HepG2 (cell line): Measurements from ENCODE around the gene SIVA1. TPM values are rescaled to one million over a fixed set of nuclear protein-coding genes. Genes with fewer than 3 reads are reported as not detected.
A peak's percentile ranks its signal among the peaks of the same experiment; 100 is the strongest.

Source experiments
- FOXK2 ChIP-seq: fragments of 450-650 bp; IDR thresholded peaks from 2 replicates; pipeline ENCODE4 v1.6.1; 2016
- IKZF4 ChIP-seq: sonication (generic); formaldehyde crosslinking; IDR thresholded peaks from 2 replicates; pipeline ENCODE4 v1.5.1; 2020; ENCODE audit warnings: borderline replicate concordance, mild to moderate bottlenecking, low read depth, missing genetic modification reagents; ENCODE audit errors: not compliant biosample characterization
- MAFF ChIP-seq: IDR thresholded peaks from 2 replicates; pipeline ENCODE4 v1.6.1; 2011; ENCODE audit warnings: low read depth, low read length, improper control_type of control experiment
- NFE2L2 ChIP-seq: fragments of 150-350 bp; IDR thresholded peaks from 2 replicates; pipeline ENCODE4 v1.6.1; 2014; ENCODE audit warnings: low read length
- SRF ChIP-seq: IDR thresholded peaks from 2 replicates; pipeline ENCODE4 v1.6.1; 2011; ENCODE audit warnings: mild to moderate bottlenecking, low read depth, low read length, moderate library complexity
- ZKSCAN1 ChIP-seq: fragments of 150-350 bp; IDR thresholded peaks from 2 replicates; pipeline ENCODE4 v1.6.1; 2014; ENCODE audit warnings: low read length
- ZNF343 ChIP-seq: sonication (generic); formaldehyde crosslinking; IDR thresholded peaks from 2 replicates; pipeline ENCODE4 v1.4.0; 2020; ENCODE audit warnings: mild to moderate bottlenecking, missing genetic modification reagents
- ZNF432 ChIP-seq: sonication (generic); formaldehyde crosslinking; IDR thresholded peaks from 2 replicates; pipeline ENCODE4 v1.5.0; 2020; ENCODE audit warnings: missing genetic modification reagents, mild to moderate bottlenecking, borderline replicate concordance
- ZNF510 ChIP-seq: sonication (generic); formaldehyde crosslinking; IDR thresholded peaks from 2 replicates; pipeline ENCODE4 v1.4.0; 2020; ENCODE audit warnings: low read depth, mild to moderate bottlenecking, missing genetic modification reagents
- ZNF577 ChIP-seq: sonication (generic); formaldehyde crosslinking; IDR thresholded peaks from 2 replicates; pipeline ENCODE4 v1.4.0; 2020; ENCODE audit warnings: mild to moderate bottlenecking, low read depth, missing genetic modification reagents, borderline replicate concordance
- ZNF7 ChIP-seq: IDR thresholded peaks from 2 replicates; pipeline ENCODE4 v1.6.1; 2016; ENCODE audit warnings: missing biosample characterization, missing genetic modification reagents
- ZNF709 ChIP-seq: sonication (generic); formaldehyde crosslinking; IDR thresholded peaks from 2 replicates; pipeline ENCODE4 v1.5.0; 2020; ENCODE audit warnings: mild to moderate bottlenecking, missing genetic modification reagents
- ZSCAN21 ChIP-seq: sonication (generic); formaldehyde crosslinking; IDR thresholded peaks from 2 replicates; pipeline ENCODE4 v1.8.0; 2022; ENCODE audit warnings: mild to moderate bottlenecking, missing genetic modification reagents, moderate library complexity, borderline replicate concordance
- polyA plus RNA-seq, 8 experiments: library from polyadenylated mRNA; depleted of rRNA in 3 of 8; stranded (reverse) in 7 of 8; unstranded in 1 of 8; fragments of >200 nt; fragmentation: Illumina TruSeq in 4 of 8; extraction: Trizol in 4 of 8; gene quantifications; 2 replicates each; pipeline versions ENCODE4 v1.2.1 to v1.2.3, GENCODE V29; 2011 to 2016; ENCODE audit warnings: low read depth in 4 of 8, missing spikeins in 1 of 8, mixed read lengths in 1 of 8; ENCODE audit not compliant: insufficient read depth in 1 of 8
- total RNA-seq, 5 experiments: library from RNA; depleted of rRNA; stranded (reverse); fragments of >200 nt; fragmentation: Illumina TruSeq; extraction: Trizol; gene quantifications; 2 replicates each; pipeline ENCODE4 v1.2.3, GENCODE V29; 2016; ENCODE audit warnings: low read depth in 1 of 5
- TF ChIP-seq, protein P1 (sequence below): sonication (generic); formaldehyde crosslinking; IDR thresholded peaks from 2 replicates; pipeline ENCODE4 v1.4.0; 2020; ENCODE audit warnings: mild to moderate bottlenecking, missing genetic modification reagents
- TF ChIP-seq, protein P2 (sequence below), 2 experiments: sonication (generic) in 1 of 2; formaldehyde crosslinking in 1 of 2; IDR thresholded peaks; 2 replicates each; pipeline versions ENCODE4 v1.4.0 to v1.6.1; 2018 to 2020; ENCODE audit warnings: missing genetic modification reagents in 2 of 2, borderline replicate concordance in 1 of 2, low read depth in 1 of 2, mild to moderate bottlenecking in 1 of 2, missing biosample characterization in 1 of 2
- TF ChIP-seq, protein P3 (sequence below): sonication (generic); formaldehyde crosslinking; IDR thresholded peaks from 2 replicates; pipeline ENCODE4 v1.4.0; 2020; ENCODE audit warnings: missing genetic modification reagents
- TF ChIP-seq, protein P4 (sequence below): sonication (generic); formaldehyde crosslinking; IDR thresholded peaks from 2 replicates; pipeline ENCODE4 v1.9.0; 2022; ENCODE audit warnings: missing genetic modification reagents, mild to moderate bottlenecking, borderline replicate concordance
- TF ChIP-seq, protein P5 (sequence below): sonication (generic); formaldehyde crosslinking; conservative IDR thresholded peaks from 2 replicates; pipeline ENCODE4 v1.8.0; 2022; ENCODE audit warnings: low read depth, missing genetic modification reagents
- TF ChIP-seq, protein P6 (sequence below): sonication (generic); formaldehyde crosslinking; IDR thresholded peaks from 2 replicates; pipeline ENCODE4 v1.4.0; 2020; ENCODE audit warnings: missing genetic modification reagents, borderline replicate concordance

SIVA1 gene
- total and polyA plus RNA-seq, 2 of the 13 experiments (the other 11 are each of a cell fraction or from before 2014, with no cell fraction given), result 123 to 186 TPM

DNA sequence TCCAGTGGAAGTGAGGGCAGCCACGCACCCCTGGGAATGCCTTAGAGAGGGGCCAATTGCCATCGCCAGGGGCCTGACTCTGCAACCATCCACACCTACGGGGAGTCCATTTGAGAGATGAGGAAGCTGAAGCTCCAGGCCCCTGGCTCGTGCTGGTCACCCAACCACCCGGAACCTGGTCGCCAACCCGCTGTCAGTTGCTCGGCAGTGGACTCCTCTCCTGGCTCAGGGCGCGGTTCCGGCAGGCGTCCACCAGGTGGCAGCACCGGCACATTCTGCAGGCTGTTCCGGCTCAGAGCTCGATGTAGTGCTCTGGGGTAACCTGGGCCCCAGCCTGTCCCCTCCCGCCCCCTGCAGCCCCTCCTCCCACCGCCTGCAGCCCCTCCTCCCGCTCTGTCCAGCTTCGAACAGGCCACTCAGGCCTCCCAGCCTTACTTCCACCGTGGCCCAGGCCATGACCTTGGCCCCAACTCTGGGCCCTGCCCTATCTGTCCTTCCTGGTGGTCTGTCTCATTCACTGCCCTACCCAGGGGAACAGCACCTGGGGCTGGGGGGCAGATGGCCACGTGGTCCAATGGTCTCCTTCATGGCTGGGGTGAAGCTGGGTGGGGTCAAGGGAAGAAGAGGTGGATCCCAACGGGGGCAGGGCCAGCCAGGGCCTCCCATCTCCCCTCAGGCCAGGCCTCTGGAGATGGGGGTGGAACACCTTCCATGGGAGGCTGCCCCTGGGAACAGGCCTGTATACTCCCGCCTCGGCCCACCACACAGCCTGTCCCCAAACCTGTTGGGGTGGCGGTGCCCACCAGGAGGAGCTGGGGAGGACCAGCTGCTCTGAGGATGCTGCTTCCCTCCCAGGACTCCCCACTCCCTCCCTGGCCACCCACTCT lies 15.7 kb downstream of the SIVA1 start (continued):
- TF ChIP-seq, protein P1, sequence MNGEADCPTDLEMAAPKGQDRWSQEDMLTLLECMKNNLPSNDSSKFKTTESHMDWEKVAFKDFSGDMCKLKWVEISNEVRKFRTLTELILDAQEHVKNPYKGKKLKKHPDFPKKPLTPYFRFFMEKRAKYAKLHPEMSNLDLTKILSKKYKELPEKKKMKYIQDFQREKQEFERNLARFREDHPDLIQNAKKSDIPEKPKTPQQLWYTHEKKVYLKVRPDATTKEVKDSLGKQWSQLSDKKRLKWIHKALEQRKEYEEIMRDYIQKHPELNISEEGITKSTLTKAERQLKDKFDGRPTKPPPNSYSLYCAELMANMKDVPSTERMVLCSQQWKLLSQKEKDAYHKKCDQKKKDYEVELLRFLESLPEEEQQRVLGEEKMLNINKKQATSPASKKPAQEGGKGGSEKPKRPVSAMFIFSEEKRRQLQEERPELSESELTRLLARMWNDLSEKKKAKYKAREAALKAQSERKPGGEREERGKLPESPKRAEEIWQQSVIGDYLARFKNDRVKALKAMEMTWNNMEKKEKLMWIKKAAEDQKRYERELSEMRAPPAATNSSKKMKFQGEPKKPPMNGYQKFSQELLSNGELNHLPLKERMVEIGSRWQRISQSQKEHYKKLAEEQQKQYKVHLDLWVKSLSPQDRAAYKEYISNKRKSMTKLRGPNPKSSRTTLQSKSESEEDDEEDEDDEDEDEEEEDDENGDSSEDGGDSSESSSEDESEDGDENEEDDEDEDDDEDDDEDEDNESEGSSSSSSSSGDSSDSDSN (CRISPR knock-in tag), result peak; percentile 66
- TF ChIP-seq, protein P2, sequence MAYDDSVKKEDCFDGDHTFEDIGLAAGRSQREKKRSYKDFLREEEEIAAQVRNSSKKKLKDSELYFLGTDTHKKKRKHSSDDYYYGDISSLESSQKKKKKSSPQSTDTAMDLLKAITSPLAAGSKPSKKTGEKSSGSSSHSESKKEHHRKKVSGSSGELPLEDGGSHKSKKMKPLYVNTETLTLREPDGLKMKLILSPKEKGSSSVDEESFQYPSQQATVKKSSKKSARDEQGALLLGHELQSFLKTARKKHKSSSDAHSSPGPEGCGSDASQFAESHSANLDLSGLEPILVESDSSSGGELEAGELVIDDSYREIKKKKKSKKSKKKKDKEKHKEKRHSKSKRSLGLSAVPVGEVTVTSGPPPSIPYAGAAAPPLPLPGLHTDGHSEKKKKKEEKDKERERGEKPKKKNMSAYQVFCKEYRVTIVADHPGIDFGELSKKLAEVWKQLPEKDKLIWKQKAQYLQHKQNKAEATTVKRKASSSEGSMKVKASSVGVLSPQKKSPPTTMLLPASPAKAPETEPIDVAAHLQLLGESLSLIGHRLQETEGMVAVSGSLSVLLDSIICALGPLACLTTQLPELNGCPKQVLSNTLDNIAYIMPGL (CRISPR knock-in tag; IDR thresholded peaks at IDR 0.05; ENCODE audit: borderline replicate concordance in 1 of 2, low read depth in 1 of 2), result peak; percentile 73 to 90
- TF ChIP-seq ZNF510 (CRISPR knock-in tag), result 0 out of 2 replicates have a peak, but pooled peaks have one; percentile 72
- TF ChIP-seq FOXK2, result no peak
- no peak for TF ChIP-seq ZNF7 (CRISPR knock-in tag)
- TF ChIP-seq ZNF709 (CRISPR knock-in tag), result peak; percentile 62; the same call in 1 of the 2 replicates
- TF ChIP-seq, protein P3, sequence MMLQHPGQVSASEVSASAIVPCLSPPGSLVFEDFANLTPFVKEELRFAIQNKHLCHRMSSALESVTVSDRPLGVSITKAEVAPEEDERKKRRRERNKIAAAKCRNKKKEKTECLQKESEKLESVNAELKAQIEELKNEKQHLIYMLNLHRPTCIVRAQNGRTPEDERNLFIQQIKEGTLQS (CRISPR knock-in tag), result no peak; the same call in 1 of the 2 replicates
- no peak for TF ChIP-seq SRF
- TF ChIP-seq MAFF, result no peak
- TF ChIP-seq, protein P4, sequence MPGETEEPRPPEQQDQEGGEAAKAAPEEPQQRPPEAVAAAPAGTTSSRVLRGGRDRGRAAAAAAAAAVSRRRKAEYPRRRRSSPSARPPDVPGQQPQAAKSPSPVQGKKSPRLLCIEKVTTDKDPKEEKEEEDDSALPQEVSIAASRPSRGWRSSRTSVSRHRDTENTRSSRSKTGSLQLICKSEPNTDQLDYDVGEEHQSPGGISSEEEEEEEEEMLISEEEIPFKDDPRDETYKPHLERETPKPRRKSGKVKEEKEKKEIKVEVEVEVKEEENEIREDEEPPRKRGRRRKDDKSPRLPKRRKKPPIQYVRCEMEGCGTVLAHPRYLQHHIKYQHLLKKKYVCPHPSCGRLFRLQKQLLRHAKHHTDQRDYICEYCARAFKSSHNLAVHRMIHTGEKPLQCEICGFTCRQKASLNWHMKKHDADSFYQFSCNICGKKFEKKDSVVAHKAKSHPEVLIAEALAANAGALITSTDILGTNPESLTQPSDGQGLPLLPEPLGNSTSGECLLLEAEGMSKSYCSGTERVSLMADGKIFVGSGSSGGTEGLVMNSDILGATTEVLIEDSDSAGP (CRISPR knock-in tag), result peak; percentile 67
- no peak for TF ChIP-seq ZNF577 (CRISPR knock-in tag)
- peak; percentile 82; the same call in 1 of the 2 replicates for TF ChIP-seq ZSCAN21 (CRISPR knock-in tag)
- TF ChIP-seq, protein P5, sequence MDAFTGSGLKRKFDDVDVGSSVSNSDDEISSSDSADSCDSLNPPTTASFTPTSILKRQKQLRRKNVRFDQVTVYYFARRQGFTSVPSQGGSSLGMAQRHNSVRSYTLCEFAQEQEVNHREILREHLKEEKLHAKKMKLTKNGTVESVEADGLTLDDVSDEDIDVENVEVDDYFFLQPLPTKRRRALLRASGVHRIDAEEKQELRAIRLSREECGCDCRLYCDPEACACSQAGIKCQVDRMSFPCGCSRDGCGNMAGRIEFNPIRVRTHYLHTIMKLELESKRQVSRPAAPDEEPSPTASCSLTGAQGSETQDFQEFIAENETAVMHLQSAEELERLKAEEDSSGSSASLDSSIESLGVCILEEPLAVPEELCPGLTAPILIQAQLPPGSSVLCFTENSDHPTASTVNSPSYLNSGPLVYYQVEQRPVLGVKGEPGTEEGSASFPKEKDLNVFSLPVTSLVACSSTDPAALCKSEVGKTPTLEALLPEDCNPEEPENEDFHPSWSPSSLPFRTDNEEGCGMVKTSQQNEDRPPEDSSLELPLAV, result no peak
- TF ChIP-seq NFE2L2, result no peak
- TF ChIP-seq IKZF4 (CRISPR knock-in tag), result no peak
- TF ChIP-seq ZNF343 (CRISPR knock-in tag), result 0 out of 2 replicates have a peak, but pooled peaks have one; percentile 36
- TF ChIP-seq ZKSCAN1, result peak; percentile 55; the same call in 1 of the 2 replicates
- TF ChIP-seq, protein P6, sequence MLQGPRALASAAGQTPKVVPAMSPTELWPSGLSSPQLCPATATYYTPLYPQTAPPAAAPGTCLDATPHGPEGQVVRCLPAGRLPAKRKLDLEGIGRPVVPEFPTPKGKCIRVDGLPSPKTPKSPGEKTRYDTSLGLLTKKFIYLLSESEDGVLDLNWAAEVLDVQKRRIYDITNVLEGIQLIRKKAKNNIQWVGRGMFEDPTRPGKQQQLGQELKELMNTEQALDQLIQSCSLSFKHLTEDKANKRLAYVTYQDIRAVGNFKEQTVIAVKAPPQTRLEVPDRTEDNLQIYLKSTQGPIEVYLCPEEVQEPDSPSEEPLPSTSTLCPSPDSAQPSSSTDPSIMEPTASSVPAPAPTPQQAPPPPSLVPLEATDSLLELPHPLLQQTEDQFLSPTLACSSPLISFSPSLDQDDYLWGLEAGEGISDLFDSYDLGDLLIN (CRISPR knock-in tag), result no peak
- TF ChIP-seq ZNF432, result no peak
